Measurements from ENCODE around the gene ZFP82.
A peak's percentile ranks its signal among the peaks of the same experiment; 100 is the strongest.

GRCh38 chr19:36418287-36419001 lies at the start of gene ZFP82:
- TF ChIP-seq POLR2AphosphoS5 (IDR thresholded peaks at IDR 0.05) = peak; percentile 89 to 93 (median 90)
- TF ChIP-seq CTCF (IDR thresholded peaks at IDR 0.05 in 8 of 11, conservative IDR thresholded peaks at IDR 0.05 in 3 of 11) = no peak

All from spleen (tissue), 7 donors.